Stimulated activated CD8-positive, alpha-beta memory T cell treated with anti-CD3 and anti-CD28 coated beads, Interleukin-7, amount 100 ng/mL, for 4 hours (primary cell): ENCODE measurements around the gene STING1.
A peak's percentile ranks its signal among the peaks of the same experiment; 100 is the strongest.

Experiments
- DNase-seq, 2 donors: peaks; one replicate each; pipeline ENCODE4 v3.0.0-alpha.2; 2020; ENCODE audit warnings: low read depth in 2 of 2

The STING1 gene

GRCh38 chr5:139468421-139468931 is 14.1 kb downstream of the STING1 start:
- DNase-seq: no peak

DNA sequence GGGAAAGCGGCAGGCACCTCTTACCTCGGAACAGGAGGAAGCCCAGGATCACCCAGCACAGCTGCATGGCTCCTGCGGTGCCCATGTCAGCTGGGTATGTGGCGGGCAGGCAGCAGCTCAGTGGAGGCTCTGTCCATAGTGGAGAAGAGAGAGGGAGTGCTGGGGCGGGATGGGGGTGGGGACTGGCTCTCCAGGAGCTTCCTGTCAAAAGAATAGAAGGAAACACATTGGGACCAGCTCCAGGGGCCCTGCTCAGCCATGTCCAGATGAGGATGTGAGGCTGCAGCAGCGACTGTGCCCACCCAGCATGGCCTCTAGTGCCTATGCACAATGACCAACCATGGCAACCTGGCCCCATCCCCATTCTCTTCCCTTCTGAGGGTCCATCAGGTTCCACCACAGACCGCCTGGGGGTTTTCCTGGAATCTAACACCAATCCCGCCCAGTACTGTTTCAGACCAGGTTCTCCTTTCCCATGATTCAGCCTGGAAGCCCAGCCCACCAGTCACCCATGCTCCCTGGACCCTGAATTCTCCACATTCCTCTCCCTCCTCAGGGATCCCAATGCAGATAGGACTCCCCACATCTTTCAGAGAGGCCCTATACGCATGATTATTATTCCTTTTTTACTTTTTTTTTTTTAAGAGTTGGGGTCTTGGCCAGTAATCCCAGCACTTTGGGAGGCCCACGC is 19.8 kb downstream of the STING1 start, which contains the start of gene ECSCR:
TSS of gene ECSCR (minus strand) at position 158 of the 691 bp plus-strand sequence. CDS start at position 85, 73 bp downstream.
- DNase-seq: no peak

DNA sequence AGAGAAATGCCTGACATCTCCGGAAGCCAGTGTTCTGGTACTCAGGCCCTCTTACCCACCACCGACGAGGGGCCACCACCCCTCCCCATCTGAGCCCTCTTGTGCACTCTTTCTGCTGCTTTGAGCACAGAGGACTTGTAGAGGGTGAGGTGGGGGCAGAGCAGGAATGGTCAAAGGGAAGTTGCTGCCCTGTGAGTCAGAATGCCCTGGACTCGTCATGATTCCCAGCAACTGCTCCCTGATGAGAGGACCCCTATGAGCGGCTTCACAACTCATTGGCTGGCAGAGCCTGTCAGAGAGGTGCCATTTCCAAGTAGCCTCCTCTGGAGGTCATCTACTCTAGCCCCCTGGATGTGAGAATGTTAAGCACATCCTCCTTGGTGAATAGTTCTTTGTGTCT is 20.9 kb downstream of the STING1 start:
- DNase-seq: no peak

- no peak for DNase-seq
These were observed 21.4 kb downstream of the STING1 start for GRCh38 chr5:139461176-139461575.

GRCh38 chr5:139460455-139460854 is 22.1 kb downstream of the STING1 start:
- no peak for DNase-seq

- no peak for DNase-seq
These were observed 23.1 kb downstream of the STING1 start for GRCh38 chr5:139459451-139459934.

DNA sequence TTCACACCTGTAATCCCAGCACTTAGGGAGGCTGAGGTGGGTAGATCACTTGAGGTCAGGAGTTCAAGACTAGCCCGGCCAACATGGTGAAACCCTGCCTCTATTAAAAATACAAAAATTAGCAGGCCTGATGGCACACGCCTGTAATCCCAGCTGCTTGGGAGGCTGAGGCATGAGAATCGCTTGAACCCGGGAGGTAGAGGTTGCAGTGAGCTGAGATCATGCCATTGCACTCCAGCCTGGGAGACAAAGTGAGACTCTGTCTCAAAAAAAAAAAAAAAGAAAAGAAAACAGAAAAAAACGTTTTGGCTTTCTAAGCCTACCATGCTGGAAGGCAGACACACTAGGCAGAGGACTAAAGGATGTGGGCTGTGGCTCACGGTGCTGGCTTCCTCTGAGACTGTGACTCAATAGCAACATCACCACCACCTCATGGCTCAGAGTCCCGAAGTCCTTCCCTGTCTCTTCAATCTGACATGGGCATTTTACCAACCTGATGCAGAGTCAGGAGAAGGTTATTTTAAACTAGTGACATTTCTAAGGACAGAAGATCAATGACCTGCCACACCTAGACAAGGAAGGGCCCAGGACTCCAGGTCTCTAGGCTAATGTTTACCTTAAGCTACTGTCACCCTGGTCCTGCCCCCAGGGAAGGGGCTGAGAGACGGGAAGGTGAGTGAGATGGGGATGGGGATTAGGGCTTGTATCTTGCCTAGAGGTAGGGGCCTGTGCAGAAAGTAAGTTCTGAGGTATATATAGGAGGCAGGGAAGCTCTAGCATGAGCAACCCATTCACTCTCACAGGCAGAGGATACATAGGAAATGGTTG is 23.8 kb downstream of the STING1 start:
- DNase-seq: peak; percentile 68 to 76

DNA sequence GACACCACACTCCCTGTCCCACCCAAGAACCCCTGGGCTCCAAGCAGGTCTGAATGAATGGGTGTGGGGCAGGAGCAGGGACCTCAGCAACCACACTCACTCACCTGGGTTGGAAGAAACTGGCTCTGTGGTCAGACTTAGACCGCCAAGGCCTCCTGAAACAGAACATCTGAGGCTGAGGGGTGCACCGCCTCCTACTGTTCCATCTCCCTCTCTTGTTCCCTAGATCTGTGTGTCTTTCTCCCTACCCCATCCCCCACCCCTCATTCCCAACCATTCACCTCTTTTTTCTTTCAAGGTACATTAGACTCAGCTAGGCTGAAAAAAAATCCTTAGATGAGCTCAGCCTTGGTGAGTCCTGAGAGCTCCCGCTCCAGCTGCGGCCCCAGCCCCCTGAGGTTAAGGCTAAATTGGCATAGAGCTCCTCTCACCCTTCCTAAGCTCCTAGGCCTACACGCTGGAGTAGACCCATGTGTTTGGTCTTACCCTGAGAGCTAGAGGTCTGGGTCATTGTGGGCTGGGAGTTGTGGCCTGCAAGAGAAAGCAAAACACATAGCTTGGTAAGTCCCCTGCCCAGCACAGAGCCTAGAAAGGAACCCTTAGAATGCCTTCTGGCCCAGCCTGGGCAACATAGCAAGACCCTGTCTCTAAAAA is 24.8 kb downstream of the STING1 start:
- DNase-seq: no peak

DNA sequence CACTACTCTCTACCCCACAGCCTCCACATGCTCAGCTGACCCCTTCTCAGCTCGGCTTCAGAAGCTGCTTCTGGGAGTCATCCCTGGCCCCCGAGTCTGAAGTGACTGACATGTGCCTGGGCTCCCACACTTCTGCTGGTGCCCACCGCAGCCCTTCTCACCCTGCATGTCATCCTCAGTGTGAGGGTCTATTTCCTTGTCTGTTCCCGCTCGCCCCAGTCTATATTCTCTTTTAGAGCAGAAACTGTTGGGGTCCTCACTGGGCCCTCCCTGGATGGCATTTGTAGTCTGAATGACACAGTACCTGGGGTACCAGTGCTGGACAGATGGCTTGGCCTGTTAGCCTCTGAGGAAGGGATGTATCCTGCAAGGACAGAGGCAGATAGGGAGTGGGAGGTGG is 25.3 kb downstream of the STING1 start:
- DNase-seq: no peak

DNA sequence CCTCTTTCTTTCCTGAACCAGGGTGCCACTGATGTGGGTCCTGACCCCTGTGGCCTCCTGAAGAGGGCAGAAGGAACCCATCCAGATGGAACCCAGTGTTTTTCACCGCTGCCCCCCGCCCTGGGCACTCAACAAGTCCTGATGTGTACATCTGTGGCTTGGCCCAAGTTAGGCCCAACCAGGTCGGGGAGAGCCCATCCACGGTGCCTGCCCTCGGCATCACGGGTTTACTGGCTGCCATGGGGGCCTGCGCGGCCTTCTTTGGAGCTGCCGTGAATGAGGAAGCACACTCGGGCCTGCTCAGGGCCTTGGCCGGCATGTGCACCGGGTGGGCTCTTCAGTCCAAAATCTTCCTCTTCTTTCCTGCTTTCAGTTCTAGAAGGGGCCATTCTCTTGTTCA is 25.8 kb downstream of the STING1 start:
- DNase-seq: no peak

GRCh38 chr5:139454568-139455290 is 27.8 kb downstream of the STING1 start:
- DNase-seq: no peak

DNA sequence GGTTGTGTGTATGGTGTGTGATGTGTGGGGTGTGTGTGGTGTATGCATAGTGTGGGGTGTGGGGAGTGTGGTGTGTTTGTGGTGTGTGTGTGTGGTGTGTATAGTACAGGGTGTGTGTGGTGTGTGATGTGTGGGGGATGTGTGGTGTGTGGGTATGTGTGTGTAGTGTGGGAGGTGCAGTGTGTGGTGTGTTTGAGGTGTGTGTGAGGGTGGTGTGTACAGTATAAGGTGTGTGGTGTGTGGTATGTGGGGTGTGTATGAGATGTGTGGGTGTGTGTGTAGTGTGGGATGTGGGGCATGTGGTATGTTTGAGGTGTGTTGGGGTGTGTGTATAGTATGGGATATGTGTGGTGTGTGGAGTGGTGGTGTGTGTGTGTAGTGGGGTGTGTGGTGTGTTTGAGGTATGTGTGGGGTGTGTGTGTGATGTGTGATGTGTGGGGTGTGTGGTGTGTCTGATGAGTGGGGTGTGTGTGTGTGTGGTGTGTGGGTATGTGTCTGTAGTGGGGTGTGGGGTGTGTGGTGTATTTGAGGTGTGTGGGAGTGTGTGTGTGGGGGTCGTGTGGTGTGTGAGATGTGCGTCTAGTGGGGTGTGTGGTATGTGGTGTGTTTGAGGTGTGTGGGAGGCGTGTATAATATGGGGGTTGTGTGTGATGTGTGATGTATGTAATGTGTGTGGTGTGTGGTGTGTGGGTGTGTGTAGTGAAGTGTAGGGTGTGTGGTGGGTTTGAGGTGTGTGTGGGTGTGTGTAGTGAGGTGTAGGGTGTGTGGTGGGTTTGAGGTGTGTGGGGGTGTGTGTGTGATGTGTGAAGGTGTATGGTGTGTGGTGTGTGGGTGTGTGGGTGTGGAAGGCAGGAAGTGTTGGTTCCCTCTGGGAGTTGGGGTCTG is 28.6 kb downstream of the STING1 start:
- peak; percentile 50 to 54 for DNase-seq

DNA sequence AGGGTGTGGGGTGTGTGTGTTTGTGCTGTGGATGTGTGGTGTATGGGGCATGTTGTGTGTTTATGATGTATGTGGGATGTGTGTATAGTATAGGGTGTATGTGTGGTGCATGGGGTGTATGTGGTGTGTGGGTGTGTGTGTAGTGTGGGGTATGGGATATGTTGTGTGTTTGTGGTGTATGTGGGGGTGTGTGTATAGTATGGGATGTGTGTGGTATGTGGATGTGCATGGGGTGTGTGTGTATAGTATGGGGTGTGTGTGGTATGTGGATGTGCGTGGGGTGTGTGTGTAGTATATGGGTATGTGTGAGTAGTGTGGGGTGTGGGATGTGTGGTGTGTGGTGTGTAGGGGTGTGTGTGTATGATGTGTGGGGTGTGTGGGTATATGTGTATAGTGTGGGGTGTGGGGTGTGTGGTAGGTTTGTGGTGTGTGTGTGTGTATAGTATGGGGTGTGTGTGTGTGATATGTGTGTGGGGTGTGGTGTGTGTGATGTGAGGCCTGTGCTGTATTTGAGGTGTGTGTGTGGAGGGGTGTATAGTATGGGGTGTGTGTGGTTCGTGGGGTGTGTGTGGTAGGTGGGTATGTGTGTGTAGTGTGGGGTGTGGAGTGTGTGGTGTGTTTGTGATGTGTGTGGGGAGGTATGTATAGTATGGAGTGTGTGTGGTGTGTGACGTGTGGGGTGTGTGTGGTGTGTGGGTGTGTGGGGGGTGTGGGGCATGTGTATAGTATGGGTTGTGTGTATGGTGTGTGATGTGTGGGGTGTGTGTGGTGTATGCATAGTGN is 30.5 kb downstream of the STING1 start:
- no peak for DNase-seq

DNA sequence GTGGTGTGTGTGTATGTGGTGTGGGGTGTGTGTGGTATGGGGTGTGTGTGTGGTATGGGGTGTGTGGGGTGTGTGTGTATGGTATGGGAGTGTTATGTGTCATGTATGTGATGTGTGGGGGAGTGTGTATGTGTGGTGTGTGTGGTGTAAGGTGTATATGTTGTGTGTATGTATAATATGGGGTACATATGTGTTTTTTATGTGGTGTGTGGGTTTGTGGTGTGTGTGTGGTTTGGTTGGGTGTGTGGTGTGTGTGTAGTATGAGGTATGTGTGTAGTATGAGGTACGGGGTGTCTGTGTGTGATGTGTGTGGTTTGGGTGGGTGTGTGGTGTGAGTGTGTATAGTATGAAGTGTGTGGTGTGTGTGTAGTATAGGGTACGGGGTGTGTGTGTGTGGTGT is 31.4 kb downstream of the STING1 start:
- no peak for DNase-seq

- no peak for DNase-seq
These were observed 35.4 kb downstream of the STING1 start for GRCh38 chr5:139446956-139447779.

- DNase-seq: no peak
These were observed 37.0 kb downstream of the STING1 start for GRCh38 chr5:139445325-139446170.

- no peak for DNase-seq
These were observed 38.6 kb downstream of the STING1 start for GRCh38 chr5:139443831-139444453.
